ENCODE data around the gene MSL3B.

The MSL3B gene

DNA sequence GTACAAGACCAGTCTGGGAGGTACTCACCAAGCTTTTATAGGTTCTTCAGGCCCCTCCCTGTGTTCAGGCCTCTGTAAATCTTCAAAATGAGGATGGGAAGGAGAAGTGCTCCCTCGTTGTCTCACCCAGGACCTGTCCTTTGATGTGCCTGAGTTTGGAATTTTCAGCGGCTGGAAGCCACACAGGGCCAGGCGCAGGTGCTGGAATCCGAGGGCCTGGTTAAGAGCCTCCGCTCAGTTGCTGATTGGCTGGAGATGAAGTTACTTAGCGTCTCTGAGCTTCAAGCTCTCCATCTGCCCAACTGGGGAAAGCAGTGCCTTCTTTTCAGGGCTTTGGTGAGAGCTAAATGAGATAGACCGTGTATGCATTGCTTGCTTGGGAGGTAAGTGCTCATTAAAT is 43.8 kb downstream of the MSL3B start:
- H3K27ac ChIP-seq (replicated peaks): no peak overlapping the region
- H3K27me3 ChIP-seq (ENCODE audit: insufficient read depth, poor library complexity, severe bottlenecking): no peaks in the 10 kb centered on the region
- TF ChIP-seq SPI1 (IDR thresholded peaks at IDR 0.05; ENCODE audit: borderline replicate concordance, low read depth): no peak
- no peak for TF ChIP-seq GABPA (IDR thresholded peaks at IDR 0.05; ENCODE audit: low read depth)
- no peak for TF ChIP-seq POLR2AphosphoS5 (IDR thresholded peaks at IDR 0.05; ENCODE audit: low read depth)
- TF ChIP-seq, protein P1, sequence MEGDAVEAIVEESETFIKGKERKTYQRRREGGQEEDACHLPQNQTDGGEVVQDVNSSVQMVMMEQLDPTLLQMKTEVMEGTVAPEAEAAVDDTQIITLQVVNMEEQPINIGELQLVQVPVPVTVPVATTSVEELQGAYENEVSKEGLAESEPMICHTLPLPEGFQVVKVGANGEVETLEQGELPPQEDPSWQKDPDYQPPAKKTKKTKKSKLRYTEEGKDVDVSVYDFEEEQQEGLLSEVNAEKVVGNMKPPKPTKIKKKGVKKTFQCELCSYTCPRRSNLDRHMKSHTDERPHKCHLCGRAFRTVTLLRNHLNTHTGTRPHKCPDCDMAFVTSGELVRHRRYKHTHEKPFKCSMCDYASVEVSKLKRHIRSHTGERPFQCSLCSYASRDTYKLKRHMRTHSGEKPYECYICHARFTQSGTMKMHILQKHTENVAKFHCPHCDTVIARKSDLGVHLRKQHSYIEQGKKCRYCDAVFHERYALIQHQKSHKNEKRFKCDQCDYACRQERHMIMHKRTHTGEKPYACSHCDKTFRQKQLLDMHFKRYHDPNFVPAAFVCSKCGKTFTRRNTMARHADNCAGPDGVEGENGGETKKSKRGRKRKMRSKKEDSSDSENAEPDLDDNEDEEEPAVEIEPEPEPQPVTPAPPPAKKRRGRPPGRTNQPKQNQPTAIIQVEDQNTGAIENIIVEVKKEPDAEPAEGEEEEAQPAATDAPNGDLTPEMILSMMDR (IDR thresholded peaks at IDR 0.05; ENCODE audit: insufficient read depth, low read length): no peak
- TF ChIP-seq, protein P2, sequence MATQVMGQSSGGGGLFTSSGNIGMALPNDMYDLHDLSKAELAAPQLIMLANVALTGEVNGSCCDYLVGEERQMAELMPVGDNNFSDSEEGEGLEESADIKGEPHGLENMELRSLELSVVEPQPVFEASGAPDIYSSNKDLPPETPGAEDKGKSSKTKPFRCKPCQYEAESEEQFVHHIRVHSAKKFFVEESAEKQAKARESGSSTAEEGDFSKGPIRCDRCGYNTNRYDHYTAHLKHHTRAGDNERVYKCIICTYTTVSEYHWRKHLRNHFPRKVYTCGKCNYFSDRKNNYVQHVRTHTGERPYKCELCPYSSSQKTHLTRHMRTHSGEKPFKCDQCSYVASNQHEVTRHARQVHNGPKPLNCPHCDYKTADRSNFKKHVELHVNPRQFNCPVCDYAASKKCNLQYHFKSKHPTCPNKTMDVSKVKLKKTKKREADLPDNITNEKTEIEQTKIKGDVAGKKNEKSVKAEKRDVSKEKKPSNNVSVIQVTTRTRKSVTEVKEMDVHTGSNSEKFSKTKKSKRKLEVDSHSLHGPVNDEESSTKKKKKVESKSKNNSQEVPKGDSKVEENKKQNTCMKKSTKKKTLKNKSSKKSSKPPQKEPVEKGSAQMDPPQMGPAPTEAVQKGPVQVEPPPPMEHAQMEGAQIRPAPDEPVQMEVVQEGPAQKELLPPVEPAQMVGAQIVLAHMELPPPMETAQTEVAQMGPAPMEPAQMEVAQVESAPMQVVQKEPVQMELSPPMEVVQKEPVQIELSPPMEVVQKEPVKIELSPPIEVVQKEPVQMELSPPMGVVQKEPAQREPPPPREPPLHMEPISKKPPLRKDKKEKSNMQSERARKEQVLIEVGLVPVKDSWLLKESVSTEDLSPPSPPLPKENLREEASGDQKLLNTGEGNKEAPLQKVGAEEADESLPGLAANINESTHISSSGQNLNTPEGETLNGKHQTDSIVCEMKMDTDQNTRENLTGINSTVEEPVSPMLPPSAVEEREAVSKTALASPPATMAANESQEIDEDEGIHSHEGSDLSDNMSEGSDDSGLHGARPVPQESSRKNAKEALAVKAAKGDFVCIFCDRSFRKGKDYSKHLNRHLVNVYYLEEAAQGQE (IDR thresholded peaks at IDR 0.05; ENCODE audit: insufficient replicate concordance, low read depth): no peak
- no peak overlapping the region for H3K4me3 ChIP-seq (replicated peaks; ENCODE audit: insufficient read depth, low read length)
- no peak for DNase-seq (ENCODE audit: low read depth in 1 of 2, low spot score in 1 of 2)

DNA sequence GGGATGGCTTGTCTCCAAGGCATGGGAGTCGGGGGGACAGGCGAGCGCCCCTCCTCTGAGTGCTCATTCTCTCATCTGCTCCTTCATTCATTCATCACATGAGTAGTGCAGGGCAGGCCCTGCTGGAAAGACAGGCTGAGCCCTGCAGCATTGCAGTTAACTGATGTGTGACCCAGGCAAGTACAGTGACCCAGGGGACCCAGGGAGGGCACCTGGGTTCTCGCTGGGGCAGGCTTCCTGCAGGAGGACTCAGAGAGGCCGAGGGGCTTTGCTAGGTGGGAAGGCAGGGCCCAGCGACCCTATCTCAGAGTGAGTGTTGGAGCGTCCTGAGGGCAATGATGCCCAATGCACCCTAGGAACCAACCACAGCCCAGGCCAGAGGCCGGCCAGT is 44.5 kb downstream of the MSL3B start:
- Histone ChIP-seq H3K27me3 (ENCODE audit: insufficient read depth, poor library complexity, severe bottlenecking) (no peaks in the 10 kb centered on the region), H3K27ac (replicated peaks) (no peak overlapping the region), H3K4me3 (replicated peaks; ENCODE audit: insufficient read depth, low read length) (no peak overlapping the region)
- no peak for DNase-seq (ENCODE audit: low read depth in 1 of 2, low spot score in 1 of 2)
- TF ChIP-seq POLR2AphosphoS5 (IDR thresholded peaks at IDR 0.05; ENCODE audit: low read depth): no peak
- no peak for TF ChIP-seq SPI1 (IDR thresholded peaks at IDR 0.05; ENCODE audit: borderline replicate concordance, low read depth)
- TF ChIP-seq, protein P1 (IDR thresholded peaks at IDR 0.05; ENCODE audit: insufficient read depth, low read length): no peak
- TF ChIP-seq GABPA (IDR thresholded peaks at IDR 0.05; ENCODE audit: low read depth): no peak
- TF ChIP-seq, protein P2 (IDR thresholded peaks at IDR 0.05; ENCODE audit: insufficient replicate concordance, low read depth): no peak

DNA sequence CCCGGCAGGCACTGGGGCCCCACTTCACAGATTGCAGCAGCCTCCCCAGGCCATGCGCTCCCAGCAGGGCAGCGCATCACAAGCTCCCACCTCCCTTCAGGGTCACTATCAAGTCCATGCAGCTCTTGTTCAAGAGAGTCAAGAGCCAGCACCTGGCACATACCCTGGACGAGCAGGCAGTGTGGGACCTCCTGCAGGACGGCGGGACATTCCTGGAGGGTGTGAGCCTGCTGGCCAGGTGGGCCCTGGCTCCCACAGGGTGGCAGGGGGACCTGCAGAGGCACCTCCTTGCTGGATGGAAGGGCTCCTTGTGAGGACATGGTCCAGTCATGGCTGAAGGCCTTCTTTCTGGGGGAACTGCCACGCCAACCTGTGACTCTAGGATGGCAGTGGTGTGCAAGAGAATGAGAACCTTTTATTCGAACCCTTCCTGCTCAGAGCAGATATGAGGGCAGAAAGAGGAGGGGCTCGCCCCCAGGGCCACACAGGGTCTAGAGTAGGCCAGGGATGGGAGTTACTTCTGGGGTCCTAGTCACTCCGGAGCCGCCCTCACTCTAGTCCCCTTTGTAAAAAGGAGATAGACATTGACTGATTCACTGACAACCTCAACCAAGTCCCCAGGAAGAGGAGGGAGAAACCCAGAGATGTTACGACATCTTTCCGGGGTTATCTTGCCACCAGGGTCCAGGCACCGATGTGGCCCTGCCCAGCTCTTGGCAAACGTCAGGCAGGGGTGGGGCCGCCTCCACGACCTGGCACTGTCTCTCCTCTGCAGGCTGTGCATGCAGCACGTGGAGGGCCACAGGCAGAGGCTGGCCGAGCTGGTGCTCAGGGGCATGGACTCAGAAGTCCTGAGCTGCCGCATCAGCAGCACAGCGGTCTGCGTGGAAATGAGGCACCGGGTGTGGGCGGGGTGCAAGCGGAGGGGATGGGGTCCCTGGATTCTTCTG is 45.1 kb downstream of the MSL3B start:
- peak in 1 of 2 experiments; percentile 26 for DNase-seq (ENCODE audit: low read depth in 1 of 2, low spot score in 1 of 2)
- H3K27ac ChIP-seq (replicated peaks): no peak overlapping the region

More for the DNA sequence above, 45.1 kb downstream of the MSL3B start:
- TF ChIP-seq, protein P2 (IDR thresholded peaks at IDR 0.05; ENCODE audit: insufficient replicate concordance, low read depth): no peak
- TF ChIP-seq POLR2AphosphoS5 (IDR thresholded peaks at IDR 0.05; ENCODE audit: low read depth) (no peak), SPI1 (IDR thresholded peaks at IDR 0.05; ENCODE audit: borderline replicate concordance, low read depth) (no peak), GABPA (IDR thresholded peaks at IDR 0.05; ENCODE audit: low read depth) (no peak)
- TF ChIP-seq, protein P1 (IDR thresholded peaks at IDR 0.05; ENCODE audit: insufficient read depth, low read length): no peak
- Histone ChIP-seq H3K27me3 (ENCODE audit: insufficient read depth, poor library complexity, severe bottlenecking) (no peaks in the 10 kb centered on the region), H3K4me3 (replicated peaks; ENCODE audit: insufficient read depth, low read length) (no peak overlapping the region)
